SK-N-SH (cell line): ENCODE data around the gene FOXA1. TPM values are rescaled to one million over a fixed set of nuclear protein-coding genes. Genes with fewer than 3 reads are reported as not detected.

ENCODE experiments used
- CTCF ChIA-PET: fragments of 300-600, 350-600 bp; formaldehyde crosslinking; extraction: SDS; loops from one replicate; lab custom pipeline; 2021; lab: Yijun Ruan, JAX
- POLR2A ChIA-PET: fragments of 350-600 bp; sonication (Branson Sonifier 250); formaldehyde crosslinking; extraction: SDS; loops from one replicate; lab custom pipeline; 2020; ENCODE audit warnings: antibody characterized with exemption, inconsistent platforms; lab: Yijun Ruan, JAX
- DNase-seq: peaks from one replicate; pipeline ENCODE4 v3.0.0; 2012
- H2AFZ ChIP-seq: fragments of 200-600 bp; sonication (generic); 2 replicates; pipeline ENCODE4 v1.8.1; 2016; ENCODE audit warnings: antibody characterized with exemption, mild to moderate bottlenecking, low read depth
- H3F3A ChIP-seq: fragments of 200-600 bp; sonication (generic); replicated peaks from 2 replicates; pipeline ENCODE3; 2016; ENCODE audit warnings: antibody characterized with exemption, mild to moderate bottlenecking; ENCODE audit not compliant: insufficient read depth
- H3K27ac ChIP-seq, 2 experiments: fragments of 200-500 bp in 1 of 2; fragments of 200-600 bp in 1 of 2; sonication (Bioruptor generic) in 1 of 2; sonication (generic), shearing (Covaris generic) in 1 of 2; 2 replicates each; pipeline versions ENCODE4 v1.5.1 to v1.6.1; 2014 to 2016; ENCODE audit warnings: low read depth in 2 of 2, inconsistent platforms in 1 of 2, low read length in 1 of 2, mild to moderate bottlenecking in 1 of 2, mixed read lengths in 1 of 2
- H3K27me3 ChIP-seq: fragments of 200-600 bp; sonication (generic), shearing (Covaris generic); 2 replicates; pipeline ENCODE4 v1.6.1; 2016; ENCODE audit warnings: mixed run types; ENCODE audit not compliant: insufficient read depth
- H3K36me3 ChIP-seq, 2 experiments: fragments of 200-500 bp in 1 of 2; fragments of 200-600 bp in 1 of 2; sonication (Bioruptor generic) in 1 of 2; sonication (generic) in 1 of 2; replicated peaks in 1 of 2; 2 replicates each; pipeline versions ENCODE3 to v1.5.1; 2014 to 2016; ENCODE audit warnings: low read length in 1 of 2, mild to moderate bottlenecking in 1 of 2; ENCODE audit not compliant: insufficient read depth in 2 of 2, control insufficient read depth in 1 of 2
- H3K4me1 ChIP-seq, 2 experiments: fragments of 200-500 bp in 1 of 2; fragments of 200-600 bp in 1 of 2; sonication (Bioruptor generic) in 1 of 2; sonication (generic), shearing (Covaris generic) in 1 of 2; 2 replicates each; pipeline versions ENCODE4 v1.5.1 to v1.6.1; 2014 to 2016; ENCODE audit warnings: low read depth in 1 of 2, low read length in 1 of 2, mixed run types in 1 of 2; ENCODE audit not compliant: insufficient read depth in 2 of 2, control insufficient read depth in 1 of 2
- H3K4me2 ChIP-seq: fragments of 200-600 bp; sonication (generic), shearing (Covaris generic); 2 replicates; pipeline ENCODE4 v1.6.1; 2017; ENCODE audit warnings: mixed run types
- H3K4me3 ChIP-seq, 2 experiments: fragments of 200-500 bp in 1 of 2; fragments of 200-600 bp in 1 of 2; sonication (Bioruptor generic) in 1 of 2; sonication (generic), shearing (Covaris generic) in 1 of 2; 2 replicates each; pipeline versions ENCODE4 v1.5.1 to v1.8.1; 2014 to 2016; ENCODE audit warnings: low read depth in 2 of 2, inconsistent platforms in 1 of 2, low read length in 1 of 2, mild to moderate bottlenecking in 1 of 2, mixed read lengths in 1 of 2, moderate library complexity in 1 of 2
- H3K79me2 ChIP-seq: fragments of 200-600 bp; sonication (generic); 2 replicates; pipeline ENCODE4 v1.8.1; 2017; ENCODE audit warnings: mild to moderate bottlenecking; ENCODE audit not compliant: insufficient read depth
- H3K9ac ChIP-seq: fragments of 200-600 bp; sonication (generic); 2 replicates; pipeline ENCODE4 v1.6.1; 2017; ENCODE audit warnings: mixed run types
- H3K9me2 ChIP-seq: fragments of 200-600 bp; sonication (generic); 2 replicates; pipeline ENCODE4 v1.6.1; 2017; ENCODE audit warnings: mixed run types
- H3K9me3 ChIP-seq: fragments of 200-600 bp; sonication (generic); 2 replicates; pipeline ENCODE4 v1.6.1; 2017; ENCODE audit warnings: mixed run types, mild to moderate bottlenecking, moderate library complexity
- H4K20me1 ChIP-seq: fragments of 200-600 bp; sonication (generic); 2 replicates; pipeline ENCODE4 v1.6.1; 2017; ENCODE audit warnings: mild to moderate bottlenecking, mixed run types; ENCODE audit not compliant: insufficient read depth
- ELF1 ChIP-seq: IDR thresholded peaks from 2 replicates; pipeline ENCODE4 v1.4.0; 2012
- EZH2phosphoT487 ChIP-seq: fragments of 200-600 bp; sonication (generic); IDR thresholded peaks from 2 replicates; pipeline ENCODE4 v1.6.1; 2017; ENCODE audit warnings: low read depth, mixed run types, mild to moderate bottlenecking, antibody characterized with exemption, moderate library complexity, borderline replicate concordance
- FOXJ3 ChIP-seq: sonication (generic); formaldehyde crosslinking; IDR thresholded peaks from 2 replicates; pipeline ENCODE4 v1.5.1; 2020; ENCODE audit warnings: mild to moderate bottlenecking, missing genetic modification reagents
- FOXM1 ChIP-seq: IDR thresholded peaks from 2 replicates; pipeline ENCODE4 v1.4.0; 2012; ENCODE audit warnings: low read depth, mild to moderate bottlenecking
- GATA2 ChIP-seq: sonication (generic); formaldehyde crosslinking; IDR thresholded peaks from 2 replicates; pipeline ENCODE4 v1.5.0; 2020; ENCODE audit warnings: mild to moderate bottlenecking, missing genetic modification reagents
- MAX ChIP-seq: IDR thresholded peaks from 2 replicates; pipeline ENCODE4 v1.4.0; 2012; ENCODE audit warnings: low read depth
- MEF2A ChIP-seq: IDR thresholded peaks from 2 replicates; pipeline ENCODE4 v1.4.0; 2012; ENCODE audit warnings: low read depth, borderline replicate concordance
- PBX3 ChIP-seq: IDR thresholded peaks from 2 replicates; pipeline ENCODE4; 2012
- POLR2AphosphoS5 ChIP-seq: IDR thresholded peaks from 2 replicates; pipeline ENCODE4 v1.6.1; 2012; ENCODE audit warnings: low read depth, low read length
- RAD21 ChIP-seq: IDR thresholded peaks from 2 replicates; pipeline ENCODE4 v1.6.1; 2012; ENCODE audit warnings: mild to moderate bottlenecking, low read length
- RCOR1 ChIP-seq: fragments of 150-350 bp; IDR thresholded peaks from 2 replicates; pipeline ENCODE4 v1.6.1; 2017; ENCODE audit warnings: antibody characterized with exemption, low read length
- REST ChIP-seq: IDR thresholded peaks from 2 replicates; pipeline ENCODE4 v1.6.1; 2012; ENCODE audit warnings: mild to moderate bottlenecking, low read depth, low read length, moderate library complexity
- SIN3A ChIP-seq: IDR thresholded peaks from 2 replicates; pipeline ENCODE4 v1.6.1; 2012; ENCODE audit warnings: low read depth, mild to moderate bottlenecking, low read length, moderate library complexity, borderline replicate concordance
- SMC3 ChIP-seq: IDR thresholded peaks from 2 replicates; pipeline ENCODE4 v1.6.1; 2012; ENCODE audit warnings: low read depth, low read length, improper control_type of control experiment
- TCF12 ChIP-seq: IDR thresholded peaks from 2 replicates; pipeline ENCODE4 v1.4.0; 2012
- TEAD4 ChIP-seq: IDR thresholded peaks from 2 replicates; pipeline ENCODE4 v1.4.0; 2012; ENCODE audit warnings: mild to moderate bottlenecking, borderline replicate concordance; ENCODE audit not compliant: insufficient read depth
- USF1 ChIP-seq: IDR thresholded peaks from 2 replicates; pipeline ENCODE4 v1.4.0; 2012; ENCODE audit warnings: low read depth, borderline replicate concordance
- YY1 ChIP-seq: IDR thresholded peaks from 2 replicates; pipeline ENCODE4 v1.4.0; 2012; ENCODE audit warnings: low read depth, mild to moderate bottlenecking
- WGBS: methylation state at CpG from one replicate; pipeline ENCODE4 v1.1.6; 2017; ENCODE audit warnings: low lambda C conversion rate; 5-methylcytosine and 5-hydroxymethylcytosine counted together
- polyA plus RNA-seq, 3 experiments: library from polyadenylated mRNA; depleted of rRNA; stranded (reverse); fragments of >200 nt; gene quantifications; 2 replicates each; pipeline ENCODE4 v1.2.3, GENCODE V29; 2012

Gene FOXA1
- polyA plus RNA-seq, 1 of the 3 experiments (the other 2 are of a cell fraction), result not detected

- Histone ChIP-seq H3K79me2 (no peaks in the 10 kb centered on the region), H3K4me1 (no peaks in the 10 kb centered on the region), H3K27ac (no peak overlapping the region), H3K4me2 (no peak overlapping the region), H3K9me2 (no peaks in the 10 kb centered on the region), H3K9me3 (no peaks in the 10 kb centered on the region), H3F3A (no peaks in the 10 kb centered on the region), H2AFZ (no peak overlapping the region), H3K36me3 (no peaks in the 10 kb centered on the region), H3K27me3 (no peaks in the 10 kb centered on the region), H4K20me1 (no peaks in the 10 kb centered on the region), H3K9ac (no peak overlapping the region), H3K4me3 (no peak overlapping the region)
- WGBS, result 19% methylated on average over 4 of the region's 4 CpGs
- CTCF ChIA-PET, result no interaction called here
- DNase-seq, result no peak
- POLR2A ChIA-PET, result no interaction called here
- TF ChIP-seq ELF1, result no peak
- TF ChIP-seq SMC3, result no peak
- TF ChIP-seq SIN3A, result no peak
- no peak for TF ChIP-seq POLR2AphosphoS5
- TF ChIP-seq MAX, result no peak
- TF ChIP-seq MEF2A, result no peak
- no peak for TF ChIP-seq YY1
- TF ChIP-seq EZH2phosphoT487, result no peak
- TF ChIP-seq RCOR1, result no peak
- no peak for TF ChIP-seq FOXM1
- no peak for TF ChIP-seq TCF12
- no peak for TF ChIP-seq GATA2 (CRISPR knock-in tag)
- no peak for TF ChIP-seq TEAD4
- TF ChIP-seq REST, result no peak
- TF ChIP-seq RAD21, result no peak
- TF ChIP-seq PBX3, result no peak
- TF ChIP-seq USF1, result no peak
- TF ChIP-seq FOXJ3 (CRISPR knock-in tag), result no peak
Measured at GRCh38 chr14:37637341-37637740, 42.3 kb upstream of the FOXA1 start.
